Astrocyte (in vitro differentiated cells and primary cell): ENCODE results near the gene ABCG4. TPM values are rescaled to one million over a fixed set of nuclear protein-coding genes. Genes with fewer than 3 reads are reported as not detected.
"Not testable (repeated sequence)": the region's sequence is repeated elsewhere in the genome, so short reads cannot be mapped to it uniquely, and the experiment has no call there.

Experiments
- DNase-seq: peaks from one replicate; pipeline ENCODE4 v3.0.0-alpha.2; 2010; ENCODE audit warnings: low read depth
- FAIRE-seq: peaks from 2 replicates; lab custom pipeline; 2011; peaks lifted over from hg19 to GRCh38; lab: Jason Lieb, UNC
- H2AFZ ChIP-seq: 2 replicates; pipeline ENCODE4 v1.6.0; 2012; ENCODE audit warnings: low read depth, low read length, inconsistent platforms
- H3K27ac ChIP-seq: 2 replicates; pipeline ENCODE4 v1.5.1; 2011; ENCODE audit warnings: low read depth, low read length, inconsistent platforms
- H3K27me3 ChIP-seq: 2 replicates; pipeline ENCODE4 v1.6.0; 2011; ENCODE audit warnings: low read length, inconsistent platforms; ENCODE audit not compliant: insufficient read depth
- H3K36me3 ChIP-seq: 2 replicates; pipeline ENCODE4 v1.5.1; 2011; ENCODE audit warnings: low read length, inconsistent platforms; ENCODE audit not compliant: insufficient read depth
- H3K4me1 ChIP-seq: 2 replicates; pipeline ENCODE4 v1.5.1; 2011; ENCODE audit warnings: low read length, inconsistent platforms; ENCODE audit not compliant: insufficient read depth
- H3K4me2 ChIP-seq: 2 replicates; pipeline ENCODE4 v1.6.0; 2012; ENCODE audit warnings: low read length, inconsistent platforms
- H3K4me3 ChIP-seq: 2 replicates; pipeline ENCODE4 v1.5.1; 2011; ENCODE audit warnings: low read depth, mild to moderate bottlenecking, low read length, inconsistent platforms; ENCODE audit not compliant: insufficient read depth
- H3K79me2 ChIP-seq: 2 replicates; pipeline ENCODE4 v1.6.0; 2012; ENCODE audit warnings: mild to moderate bottlenecking, low read length, inconsistent platforms; ENCODE audit not compliant: insufficient read depth
- H3K9ac ChIP-seq: 2 replicates; pipeline ENCODE4 v1.6.0; 2012; ENCODE audit warnings: mild to moderate bottlenecking, low read length, inconsistent platforms
- H3K9me3 ChIP-seq: 2 replicates; pipeline ENCODE4 v1.5.1; 2012; ENCODE audit warnings: low read depth, mild to moderate bottlenecking, low read length, inconsistent platforms; ENCODE audit not compliant: insufficient read depth
- H4K20me1 ChIP-seq: 2 replicates; pipeline ENCODE4 v1.6.0; 2012; ENCODE audit warnings: low read length, inconsistent platforms; ENCODE audit not compliant: insufficient read depth
- H3K27ac Mint-ChIP-seq: one replicate; pipeline ENCODE4 v1.8.0; 2021; ENCODE audit warnings: mild to moderate bottlenecking, mixed read lengths; ENCODE audit not compliant: unreplicated experiment
- H3K27me3 Mint-ChIP-seq: one replicate; pipeline ENCODE4 v1.8.0; 2021; ENCODE audit warnings: low read depth, mixed read lengths; ENCODE audit not compliant: unreplicated experiment
- H3K36me3 Mint-ChIP-seq: one replicate; pipeline ENCODE4 v1.8.0; 2021; ENCODE audit warnings: low read depth, mixed read lengths; ENCODE audit not compliant: unreplicated experiment
- H3K4me1 Mint-ChIP-seq: one replicate; pipeline ENCODE4 v1.8.0; 2021; ENCODE audit warnings: low read depth, mixed read lengths; ENCODE audit not compliant: unreplicated experiment
- H3K4me3 Mint-ChIP-seq: one replicate; pipeline ENCODE4 v1.8.0; 2021; ENCODE audit warnings: mild to moderate bottlenecking, moderate library complexity, mixed read lengths; ENCODE audit not compliant: unreplicated experiment
- H3K9me3 Mint-ChIP-seq: one replicate; pipeline ENCODE4 v1.8.0; 2021; ENCODE audit warnings: mild to moderate bottlenecking, mixed read lengths; ENCODE audit not compliant: unreplicated experiment
- EZH2 ChIP-seq: IDR thresholded peaks from 2 replicates; pipeline ENCODE4 v1.6.1; 2012; ENCODE audit warnings: mild to moderate bottlenecking, low read length, inconsistent platforms; ENCODE audit not compliant: insufficient read depth
- total RNA-seq: library from RNA; stranded (reverse); gene quantifications from 2 replicates; pipeline ENCODE4 v1.2.1, GENCODE V29; 2021
- TF ChIP-seq, protein P1 (sequence below): IDR thresholded peaks from 2 replicates; pipeline ENCODE4 v1.5.1; 2011; ENCODE audit warnings: low read depth, mild to moderate bottlenecking, inconsistent platforms, low read length, moderate library complexity; ENCODE audit not compliant: insufficient read depth

Gene ABCG4
- total RNA-seq, 1 donor from 2014 or later: 1.5 TPM

- Histone ChIP-seq H4K20me1 (no peaks in the 10 kb centered on the region), H2AFZ (no peak overlapping the region), H3K4me3 (no peak overlapping the region), H3K9me3 (no peaks in the 10 kb centered on the region), H3K9ac (no peak overlapping the region), H3K27me3 (no peaks in the 10 kb centered on the region), H3K79me2 (no peaks in the 10 kb centered on the region), H3K4me1 (no peaks in the 10 kb centered on the region), H3K36me3 (no peaks in the 10 kb centered on the region), H3K4me2 (no peak overlapping the region), H3K27ac (no peak overlapping the region)
- DNase-seq (no peak), FAIRE-seq (no peak)
- H3K27ac Mint-ChIP-seq: no peak overlapping the region
- H3K4me3 Mint-ChIP-seq: no peak overlapping the region
- H3K36me3 Mint-ChIP-seq: peaks cover 2% of the 10 kb centered on the region
- peaks cover 10% of the 10 kb centered on the region for H3K27me3 Mint-ChIP-seq
- H3K9me3 Mint-ChIP-seq: no peaks in the 10 kb centered on the region
- TF ChIP-seq, protein P1, sequence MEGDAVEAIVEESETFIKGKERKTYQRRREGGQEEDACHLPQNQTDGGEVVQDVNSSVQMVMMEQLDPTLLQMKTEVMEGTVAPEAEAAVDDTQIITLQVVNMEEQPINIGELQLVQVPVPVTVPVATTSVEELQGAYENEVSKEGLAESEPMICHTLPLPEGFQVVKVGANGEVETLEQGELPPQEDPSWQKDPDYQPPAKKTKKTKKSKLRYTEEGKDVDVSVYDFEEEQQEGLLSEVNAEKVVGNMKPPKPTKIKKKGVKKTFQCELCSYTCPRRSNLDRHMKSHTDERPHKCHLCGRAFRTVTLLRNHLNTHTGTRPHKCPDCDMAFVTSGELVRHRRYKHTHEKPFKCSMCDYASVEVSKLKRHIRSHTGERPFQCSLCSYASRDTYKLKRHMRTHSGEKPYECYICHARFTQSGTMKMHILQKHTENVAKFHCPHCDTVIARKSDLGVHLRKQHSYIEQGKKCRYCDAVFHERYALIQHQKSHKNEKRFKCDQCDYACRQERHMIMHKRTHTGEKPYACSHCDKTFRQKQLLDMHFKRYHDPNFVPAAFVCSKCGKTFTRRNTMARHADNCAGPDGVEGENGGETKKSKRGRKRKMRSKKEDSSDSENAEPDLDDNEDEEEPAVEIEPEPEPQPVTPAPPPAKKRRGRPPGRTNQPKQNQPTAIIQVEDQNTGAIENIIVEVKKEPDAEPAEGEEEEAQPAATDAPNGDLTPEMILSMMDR: no peak
- no peak for TF ChIP-seq EZH2
- H3K4me1 Mint-ChIP-seq: no peaks in the 10 kb centered on the region
These were observed 50.1 kb downstream of the ABCG4 start for GRCh38 chr11:119198925-119199324.

- not testable (repeated sequence) for H3K27ac Mint-ChIP-seq, H3K4me1 ChIP-seq, H3K36me3 ChIP-seq, H3K27me3 Mint-ChIP-seq, H3K27me3 ChIP-seq, H3K4me3 ChIP-seq, H3K4me1 Mint-ChIP-seq, H3K9me3 ChIP-seq, H3K4me3 Mint-ChIP-seq, FAIRE-seq, H3K9ac ChIP-seq, H3K79me2 ChIP-seq, DNase-seq, H4K20me1 ChIP-seq, H3K4me2 ChIP-seq, H3K36me3 Mint-ChIP-seq, H3K9me3 Mint-ChIP-seq, H3K27ac ChIP-seq, H2AFZ ChIP-seq
These were observed 52.4 kb downstream of the ABCG4 start for GRCh38 chr11:119201236-119201635.

DNA sequence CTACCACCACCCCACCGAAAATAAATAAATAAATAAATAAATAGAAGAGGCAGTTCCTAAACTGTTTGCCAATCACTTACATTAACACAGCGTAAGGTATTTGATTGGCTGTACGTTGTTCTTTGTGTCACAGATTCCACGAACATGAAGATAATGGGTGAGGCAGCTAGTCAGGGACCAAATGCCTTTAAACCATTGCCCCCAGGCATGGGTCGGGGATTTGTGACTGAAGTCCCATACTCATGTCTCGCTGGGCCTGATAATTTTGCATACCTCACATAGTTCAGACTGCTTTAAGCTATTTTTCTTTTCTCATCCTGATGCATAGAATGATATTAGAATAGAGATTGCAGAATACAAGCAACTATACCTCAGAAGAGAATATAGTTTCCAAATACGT lies 53.7 kb downstream of the ABCG4 start:
- H3K27ac ChIP-seq: no peak overlapping the region
- no peaks in the 10 kb centered on the region for H3K27me3 ChIP-seq
- FAIRE-seq (no peak), DNase-seq (no peak)
- Mint-ChIP-seq H3K4me1 (no peaks in the 10 kb centered on the region), H3K4me3 (no peak overlapping the region), H3K27ac (no peak overlapping the region), H3K9me3 (no peaks in the 10 kb centered on the region), H3K36me3 (no peaks in the 10 kb centered on the region), H3K27me3 (peaks cover 4% of the 10 kb centered on the region)
- no peak overlapping the region for H3K4me2 ChIP-seq
- no peaks in the 10 kb centered on the region for H3K36me3 ChIP-seq
- H4K20me1 ChIP-seq: peaks cover 8% of the 10 kb centered on the region
- H3K79me2 ChIP-seq: peaks cover 13% of the 10 kb centered on the region
- no peak for TF ChIP-seq EZH2
- TF ChIP-seq, protein P1: no peak
- no peak overlapping the region for H3K9ac ChIP-seq
- H3K4me3 ChIP-seq: no peak overlapping the region
- no peaks in the 10 kb centered on the region for H3K9me3 ChIP-seq
- no peak overlapping the region for H2AFZ ChIP-seq
- H3K4me1 ChIP-seq: no peaks in the 10 kb centered on the region
